Measurements from ENCODE around the gene RUNX2. TPM values are rescaled to one million over a fixed set of nuclear protein-coding genes. Genes with fewer than 3 reads are reported as not detected.
A peak's percentile ranks its signal among the peaks of the same experiment; 100 is the strongest.

RUNX2 gene
- total and polyA plus RNA-seq, 12 donors, result 0.20 to 3.0 (median 1.6) TPM

- DNase-seq (no peak), ATAC-seq (peak in 1 of 8 donors; percentile 35)
- peaks cover 0 to 59% (median 0%) of the 10 kb centered on the region in 9 donors for H3K4me1 ChIP-seq
- TF ChIP-seq CTCF (IDR thresholded peaks at IDR 0.05), result no peak
- no peaks in the 10 kb centered on the region for H3K36me3 ChIP-seq
- no peaks in the 10 kb centered on the region for H3K9me3 ChIP-seq
- H3K27ac ChIP-seq, result peak overlapping the region in 1 of 10 donors; percentile 22
- 77 to 82% methylated on average over 7 of the region's 7 CpGs for WGBS, 2 donors
- no peaks in the 10 kb centered on the region for H3K27me3 ChIP-seq
- peak overlapping the region in 1 of 10 donors; percentile 13 for H3K4me3 ChIP-seq
- intact Hi-C loops (cut with DNase I), result no loop called here
Observed at GRCh38 chr6:45479834-45480751, 152.0 kb downstream of the RUNX2 start.

- TF ChIP-seq CTCF (IDR thresholded peaks at IDR 0.05), result no peak
- intact Hi-C loops (cut with DNase I), result no loop called here
Observed at GRCh38 chr6:45480752-45481415, 152.8 kb downstream of the RUNX2 start.

GRCh38 chr6:45483021-45483420, 154.9 kb downstream of the RUNX2 start:
- Histone ChIP-seq H3K9me3 (no peaks in the 10 kb centered on the region), H3K27ac (no peak overlapping the region), H3K4me1 (peaks cover 0 to 46% (median 4%) of the 10 kb centered on the region in 9 donors), H3K27me3 (no peaks in the 10 kb centered on the region), H3K4me3 (no peak overlapping the region), H3K36me3 (no peaks in the 10 kb centered on the region)
- no peak for TF ChIP-seq CTCF (IDR thresholded peaks at IDR 0.05)
- DNase-seq (no peak), ATAC-seq (no peak)
- 83 to 94% methylated on average over 3 of the region's 3 CpGs for WGBS, 2 donors
- intact Hi-C loops (cut with DNase I), result no loop called here

More at GRCh38 chr6:45480752-45481415, 152.8 kb downstream of the RUNX2 start:
- Histone ChIP-seq H3K27me3 (no peaks in the 10 kb centered on the region), H3K36me3 (no peaks in the 10 kb centered on the region), H3K4me1 (peaks cover 0 to 59% (median 0%) of the 10 kb centered on the region in 9 donors), H3K4me3 (peak overlapping the region in 1 of 10 donors; percentile 13), H3K27ac (peak overlapping the region in 2 of 10 donors; percentile 5 to 22), H3K9me3 (no peaks in the 10 kb centered on the region)
- DNase-seq (no peak), ATAC-seq (no peak)
- WGBS, 2 donors, result 59 to 70% methylated on average over 7 of the region's 7 CpGs

GRCh38 chr6:45483501-45483900, 155.4 kb downstream of the RUNX2 start:
- intact Hi-C loops (cut with DNase I), result no loop called here
- H3K27me3 ChIP-seq, result no peaks in the 10 kb centered on the region
- no peaks in the 10 kb centered on the region for H3K36me3 ChIP-seq
- peaks cover 0 to 42% (median 4%) of the 10 kb centered on the region in 9 donors for H3K4me1 ChIP-seq
- H3K27ac ChIP-seq, result no peak overlapping the region
- TF ChIP-seq CTCF (IDR thresholded peaks at IDR 0.05), result no peak
- no peak for DNase-seq
- no peaks in the 10 kb centered on the region for H3K9me3 ChIP-seq
- H3K4me3 ChIP-seq, result no peak overlapping the region
- ATAC-seq, result no peak
- WGBS, 2 donors, result 80 to 83% methylated on average over 5 of the region's 5 CpGs
